Thyroid gland (tissue), 4 donors: ENCODE data around the gene ADAMTS12. TPM values are rescaled to one million over a fixed set of nuclear protein-coding genes. Genes with fewer than 3 reads are reported as not detected.

Source experiments
- DNase-seq, 2 donors: peaks; one replicate each; pipeline ENCODE4 v3.0.0-alpha.2; 2019
- H3K27ac ChIP-seq, 3 donors: fragments of 200-600 bp; sonication (generic); 1 replicate in 2 of 3; 2 replicates in 1 of 3; pipeline ENCODE4 v1.5.1; 2016 to 2019; ENCODE audit warnings: mild to moderate bottlenecking in 1 of 3, moderate library complexity in 1 of 3
- H3K27me3 ChIP-seq: fragments of 200-600 bp; sonication (generic); one replicate; pipeline ENCODE4 v1.5.1; 2019
- H3K36me3 ChIP-seq, 2 donors: fragments of 200-600 bp; sonication (generic); one replicate each; pipeline ENCODE4 v1.5.1; 2016 to 2019
- H3K4me1 ChIP-seq, 2 donors: fragments of 200-600 bp; sonication (generic); one replicate each; pipeline ENCODE4 v1.5.1; 2017 to 2019
- H3K4me3 ChIP-seq, 3 donors: fragments of 200-600 bp; sonication (generic); replicated peaks in 1 of 3; 1 replicate in 2 of 3; 2 replicates in 1 of 3; pipeline ENCODE4 v1.5.1; 2016; ENCODE audit warnings: mild to moderate bottlenecking in 1 of 3
- H3K9me3 ChIP-seq: fragments of 200-600 bp; sonication (generic); one replicate; pipeline ENCODE4 v1.5.1; 2017
- POLR2A ChIP-seq, 2 donors: fragments of 450-650 bp; IDR thresholded peaks; one replicate each; pipeline ENCODE4 v1.6.1; 2017; ENCODE audit warnings: antibody characterized with exemption in 2 of 2, mild to moderate bottlenecking in 2 of 2, moderate library complexity in 1 of 2
- WGBS, 2 donors: methylation state at CpG; one replicate each; pipeline ENCODE4 v1.1.5; 2017; 5-methylcytosine and 5-hydroxymethylcytosine counted together
- intact Hi-C: fragments of 100-400 bp; cut with DNase I; formaldehyde crosslinking; loops from one replicate; pipeline ENCODE4 v1.15.1; 2023
- total RNA-seq, 4 donors: library from RNA; depleted of rRNA; stranded (reverse); fragments of >200 nt; gene quantifications; one replicate each; pipeline ENCODE4 v1.2.3, GENCODE V29; 2016
- TF ChIP-seq, protein P1 (sequence below), 6 experiments: fragments of 200-600 bp in 3 of 6; fragments of 450-650 bp in 3 of 6; sonication (generic) in 3 of 6; IDR thresholded peaks; one replicate each; pipeline ENCODE4 v1.5.1; 2016 to 2019; ENCODE audit warnings: antibody characterized with exemption in 6 of 6, mild to moderate bottlenecking in 2 of 6, inconsistent platforms in 1 of 6, moderate library complexity in 1 of 6

The ADAMTS12 gene
- total RNA-seq, 4 donors from 2014 or later, result 1.3 to 5.8 (median 2.3) TPM

DNA sequence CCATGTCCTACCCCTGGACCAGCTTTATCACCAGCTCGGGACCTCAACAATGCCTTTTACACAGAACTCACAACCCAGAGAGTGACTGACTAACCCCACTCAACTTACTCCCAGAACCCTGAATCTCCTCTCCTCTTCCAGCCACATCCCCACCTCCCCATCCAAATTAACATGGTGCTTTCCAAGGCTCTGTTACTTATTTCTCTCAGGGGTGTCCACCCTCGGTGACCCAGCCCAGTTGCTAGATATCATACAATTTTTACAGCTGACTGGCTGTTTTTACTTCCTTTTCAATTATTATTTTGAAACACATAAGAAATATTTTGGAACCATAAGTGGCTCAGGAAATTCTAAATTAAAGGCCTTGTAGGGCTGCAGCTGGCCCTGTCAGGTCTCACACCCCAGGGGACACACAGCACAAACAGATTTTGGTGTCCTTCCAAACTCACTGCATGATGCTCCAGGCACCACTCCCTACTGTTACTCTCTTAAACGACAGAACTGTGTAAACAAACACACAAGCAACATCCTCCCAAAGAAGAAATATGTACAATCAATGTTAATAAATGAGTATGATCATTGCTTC lies 180.6 kb downstream of the ADAMTS12 start:
- H3K4me1 ChIP-seq, result no peaks in the 10 kb centered on the region
- TF ChIP-seq POLR2A (IDR thresholded peaks at IDR 0.05), result no peak
- TF ChIP-seq, protein P1, sequence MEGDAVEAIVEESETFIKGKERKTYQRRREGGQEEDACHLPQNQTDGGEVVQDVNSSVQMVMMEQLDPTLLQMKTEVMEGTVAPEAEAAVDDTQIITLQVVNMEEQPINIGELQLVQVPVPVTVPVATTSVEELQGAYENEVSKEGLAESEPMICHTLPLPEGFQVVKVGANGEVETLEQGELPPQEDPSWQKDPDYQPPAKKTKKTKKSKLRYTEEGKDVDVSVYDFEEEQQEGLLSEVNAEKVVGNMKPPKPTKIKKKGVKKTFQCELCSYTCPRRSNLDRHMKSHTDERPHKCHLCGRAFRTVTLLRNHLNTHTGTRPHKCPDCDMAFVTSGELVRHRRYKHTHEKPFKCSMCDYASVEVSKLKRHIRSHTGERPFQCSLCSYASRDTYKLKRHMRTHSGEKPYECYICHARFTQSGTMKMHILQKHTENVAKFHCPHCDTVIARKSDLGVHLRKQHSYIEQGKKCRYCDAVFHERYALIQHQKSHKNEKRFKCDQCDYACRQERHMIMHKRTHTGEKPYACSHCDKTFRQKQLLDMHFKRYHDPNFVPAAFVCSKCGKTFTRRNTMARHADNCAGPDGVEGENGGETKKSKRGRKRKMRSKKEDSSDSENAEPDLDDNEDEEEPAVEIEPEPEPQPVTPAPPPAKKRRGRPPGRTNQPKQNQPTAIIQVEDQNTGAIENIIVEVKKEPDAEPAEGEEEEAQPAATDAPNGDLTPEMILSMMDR (IDR thresholded peaks at IDR 0.05), result no peak
- H3K4me3 ChIP-seq, result no peak overlapping the region
- no peaks in the 10 kb centered on the region for H3K36me3 ChIP-seq
- H3K27me3 ChIP-seq, result no peaks in the 10 kb centered on the region
- no peak overlapping the region for H3K27ac ChIP-seq
- no peak for DNase-seq
- 58 to 67% methylated on average over 3 of the region's 3 CpGs for WGBS, 2 donors
- intact Hi-C loops, result no loop called here
- no peaks in the 10 kb centered on the region for H3K9me3 ChIP-seq

DNA sequence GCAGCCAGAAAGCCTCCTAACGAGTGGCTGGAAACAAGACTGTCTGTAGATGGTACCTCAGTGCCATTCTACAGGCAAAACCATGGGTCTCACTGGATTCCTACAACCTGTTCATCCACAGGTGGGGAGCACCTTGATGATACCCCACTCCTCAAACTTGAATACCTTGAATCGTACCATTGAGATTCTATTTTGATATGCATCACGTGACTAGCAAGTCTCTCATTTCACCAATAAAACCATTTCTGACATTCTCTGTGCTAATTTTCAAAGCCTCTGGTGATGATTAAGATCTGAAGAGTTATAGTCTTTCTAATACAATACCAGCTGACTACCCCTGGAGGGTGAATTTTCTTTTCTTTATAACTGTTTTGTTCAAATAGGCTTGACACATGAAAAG lies 188.9 kb downstream of the ADAMTS12 start:
- intact Hi-C loops, result no loop called here
- Histone ChIP-seq H3K9me3 (no peaks in the 10 kb centered on the region), H3K36me3 (no peaks in the 10 kb centered on the region), H3K27ac (no peak overlapping the region), H3K4me1 (no peaks in the 10 kb centered on the region), H3K27me3 (no peaks in the 10 kb centered on the region), H3K4me3 (no peak overlapping the region)
- 92% methylated on average over 3 of the region's 3 CpGs for WGBS, 2 donors
- TF ChIP-seq POLR2A (IDR thresholded peaks at IDR 0.05), result no peak
- TF ChIP-seq, protein P1 (IDR thresholded peaks at IDR 0.05), result no peak
- no peak for DNase-seq

DNA sequence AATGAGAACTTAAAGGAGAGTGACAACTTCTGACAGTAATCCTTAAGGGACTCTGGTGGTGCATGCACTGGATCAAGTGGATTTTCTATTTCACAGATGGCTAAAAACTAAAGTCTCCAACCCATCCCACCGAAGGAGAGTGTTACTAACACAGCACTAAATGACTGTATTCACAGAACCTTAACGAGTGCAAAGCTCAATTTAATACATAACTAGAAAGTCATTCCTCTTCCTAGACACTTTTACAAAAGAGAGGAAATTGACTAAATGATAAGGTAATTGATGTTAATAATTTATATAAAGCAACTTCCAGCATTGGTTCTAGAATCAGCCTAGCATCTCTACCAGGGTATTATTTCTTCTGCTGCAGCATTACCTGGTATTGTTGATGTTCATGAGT lies 189.8 kb downstream of the ADAMTS12 start:
- H3K27ac ChIP-seq, result no peak overlapping the region
- WGBS, 2 donors, result 86 to 90% methylated on average over 2 of the region's 2 CpGs
- DNase-seq, result no peak
- intact Hi-C loops, result no loop called here
- no peaks in the 10 kb centered on the region for H3K27me3 ChIP-seq
- no peak overlapping the region for H3K4me3 ChIP-seq
- H3K36me3 ChIP-seq, result no peaks in the 10 kb centered on the region
- H3K4me1 ChIP-seq, result no peaks in the 10 kb centered on the region
- TF ChIP-seq, protein P1 (IDR thresholded peaks at IDR 0.05), result no peak
- no peak for TF ChIP-seq POLR2A (IDR thresholded peaks at IDR 0.05)
- no peaks in the 10 kb centered on the region for H3K9me3 ChIP-seq

DNA sequence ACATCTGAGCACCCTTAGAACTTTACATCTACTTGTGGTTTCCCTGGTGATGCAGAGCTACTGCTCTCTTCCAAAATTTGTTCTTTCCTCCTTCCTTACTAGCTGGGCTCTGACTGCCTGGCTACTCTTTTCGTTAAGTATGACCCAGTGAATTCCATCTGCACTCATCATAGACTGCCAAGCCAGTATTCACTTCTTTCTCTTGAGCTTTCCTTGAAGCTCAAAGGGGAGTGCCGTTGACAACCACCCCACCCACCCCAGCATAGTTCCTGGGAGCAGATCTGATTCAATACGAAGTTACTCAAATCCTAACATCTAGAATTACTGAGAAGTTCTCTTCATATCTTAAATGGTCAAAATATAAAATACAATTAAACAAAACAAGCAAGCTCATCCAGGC lies 190.5 kb downstream of the ADAMTS12 start:
- TF ChIP-seq, protein P1 (IDR thresholded peaks at IDR 0.05), result no peak
- Histone ChIP-seq H3K27me3 (no peaks in the 10 kb centered on the region), H3K9me3 (no peaks in the 10 kb centered on the region), H3K27ac (no peak overlapping the region), H3K4me3 (no peak overlapping the region), H3K36me3 (no peaks in the 10 kb centered on the region), H3K4me1 (no peaks in the 10 kb centered on the region)
- no peak for DNase-seq
- intact Hi-C loops, result no loop called here
- 72 to 80% methylated on average over 3 of the region's 3 CpGs for WGBS, 2 donors

DNA sequence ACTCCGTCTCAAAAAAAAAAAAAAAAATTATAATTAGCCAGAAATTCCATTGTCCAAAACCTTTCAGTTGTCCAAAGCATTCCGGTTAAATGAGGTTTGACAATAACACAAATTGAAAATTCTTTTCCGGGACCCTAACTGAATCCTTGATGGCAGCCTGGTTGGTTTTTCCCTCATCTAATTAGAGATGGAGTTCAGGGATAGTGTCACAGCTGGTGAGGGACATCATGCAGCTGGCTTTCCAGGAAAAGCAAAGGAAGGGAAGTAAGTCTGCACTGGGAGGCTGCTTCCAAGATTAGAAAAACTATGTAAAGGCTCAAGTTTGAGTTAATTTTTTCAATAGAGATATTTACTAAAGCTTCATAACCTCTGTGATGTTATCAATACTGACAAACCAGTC lies 195.4 kb downstream of the ADAMTS12 start:
- DNase-seq, result no peak
- WGBS, 2 donors, result 94 to 98% methylated on average over 3 of the region's 3 CpGs
- H3K4me3 ChIP-seq, result no peak overlapping the region
- no peaks in the 10 kb centered on the region for H3K4me1 ChIP-seq
- intact Hi-C loops, result no loop called here
- H3K9me3 ChIP-seq, result no peaks in the 10 kb centered on the region
- H3K36me3 ChIP-seq, result no peaks in the 10 kb centered on the region
- H3K27ac ChIP-seq, result no peak overlapping the region
- H3K27me3 ChIP-seq, result no peaks in the 10 kb centered on the region
- TF ChIP-seq POLR2A (IDR thresholded peaks at IDR 0.05), result no peak
- TF ChIP-seq, protein P1 (IDR thresholded peaks at IDR 0.05), result no peak
